HEK293 (cell line): ENCODE measurements around the gene ADAMTSL4.

Experiments used
- SALL2 ChIP-seq: fragments of 450-650 bp; formaldehyde crosslinking; IDR thresholded peaks from 2 replicates; pipeline ENCODE4 v1.5.0; 2017; ENCODE audit warnings: missing biosample characterization, mild to moderate bottlenecking, missing genetic modification characterization, borderline replicate concordance
- ZNF121 ChIP-seq: fragments of 450-650 bp; formaldehyde crosslinking; IDR thresholded peaks from 2 replicates; pipeline ENCODE4 v1.5.1; 2016; ENCODE audit warnings: missing biosample characterization, missing genetic modification characterization
- ZNF184 ChIP-seq: fragments of 450-650 bp; IDR thresholded peaks from 2 replicates; pipeline ENCODE4 v1.5.1; 2018; ENCODE audit warnings: missing biosample characterization, mild to moderate bottlenecking, missing genetic modification characterization
- ZNF23 ChIP-seq: fragments of 450-650 bp; formaldehyde crosslinking; IDR thresholded peaks from 2 replicates; pipeline ENCODE4 v1.5.1; 2016; ENCODE audit warnings: missing biosample characterization, missing genetic modification characterization, borderline replicate concordance
- ZNF274 ChIP-seq, 2 experiments: fragments of 200-500 bp in 1 of 2; fragments of 450-650 bp in 1 of 2; sonication (Bioruptor generic) in 1 of 2; formaldehyde crosslinking in 1 of 2; IDR thresholded peaks; 2 replicates each; pipeline versions ENCODE4 v1.5.1 to v1.6.1; 2014 to 2016; ENCODE audit warnings: borderline replicate concordance in 1 of 2, inconsistent platforms in 1 of 2, low read length in 1 of 2, missing biosample characterization in 1 of 2, missing genetic modification characterization in 1 of 2
- TF ChIP-seq, protein P1 (sequence below): fragments of 450-650 bp; formaldehyde crosslinking; IDR thresholded peaks from 2 replicates; pipeline ENCODE4 v1.5.1; 2016; ENCODE audit warnings: missing biosample characterization, missing genetic modification characterization
- TF ChIP-seq, protein P2 (sequence below): fragments of 450-650 bp; formaldehyde crosslinking; IDR thresholded peaks from 2 replicates; pipeline ENCODE4 v1.5.1; 2016; ENCODE audit warnings: missing biosample characterization, missing genetic modification characterization, low read depth
- TF ChIP-seq, protein P3 (sequence below): fragments of 450-650 bp; formaldehyde crosslinking; IDR thresholded peaks from 2 replicates; pipeline ENCODE4 v1.5.1; 2017; ENCODE audit warnings: missing biosample characterization, missing genetic modification characterization
- TF ChIP-seq, protein P4 (sequence below): fragments of 450-650 bp; formaldehyde crosslinking; IDR thresholded peaks from 2 replicates; pipeline ENCODE4 v1.5.1; 2016; ENCODE audit warnings: missing biosample characterization, missing genetic modification characterization

DNA sequence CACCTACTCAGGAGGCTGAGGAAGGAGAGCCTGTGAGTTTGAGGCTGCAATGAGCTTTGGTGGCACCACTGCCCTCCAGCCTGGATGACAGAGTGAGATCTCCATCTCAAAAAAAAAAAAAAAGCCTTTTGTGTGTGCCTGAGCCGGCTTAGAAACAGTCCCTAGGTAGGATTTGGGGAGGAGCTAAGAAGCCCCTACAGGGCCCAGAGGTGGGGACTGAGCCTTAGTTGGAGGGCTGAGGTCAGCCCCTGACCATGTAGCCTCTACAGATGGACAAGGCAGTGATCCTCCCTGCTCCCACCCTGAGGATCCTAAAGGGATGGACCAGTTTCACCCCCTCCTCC lies 2.5 kb downstream of the ADAMTSL4 start:
- TF ChIP-seq, protein P1, sequence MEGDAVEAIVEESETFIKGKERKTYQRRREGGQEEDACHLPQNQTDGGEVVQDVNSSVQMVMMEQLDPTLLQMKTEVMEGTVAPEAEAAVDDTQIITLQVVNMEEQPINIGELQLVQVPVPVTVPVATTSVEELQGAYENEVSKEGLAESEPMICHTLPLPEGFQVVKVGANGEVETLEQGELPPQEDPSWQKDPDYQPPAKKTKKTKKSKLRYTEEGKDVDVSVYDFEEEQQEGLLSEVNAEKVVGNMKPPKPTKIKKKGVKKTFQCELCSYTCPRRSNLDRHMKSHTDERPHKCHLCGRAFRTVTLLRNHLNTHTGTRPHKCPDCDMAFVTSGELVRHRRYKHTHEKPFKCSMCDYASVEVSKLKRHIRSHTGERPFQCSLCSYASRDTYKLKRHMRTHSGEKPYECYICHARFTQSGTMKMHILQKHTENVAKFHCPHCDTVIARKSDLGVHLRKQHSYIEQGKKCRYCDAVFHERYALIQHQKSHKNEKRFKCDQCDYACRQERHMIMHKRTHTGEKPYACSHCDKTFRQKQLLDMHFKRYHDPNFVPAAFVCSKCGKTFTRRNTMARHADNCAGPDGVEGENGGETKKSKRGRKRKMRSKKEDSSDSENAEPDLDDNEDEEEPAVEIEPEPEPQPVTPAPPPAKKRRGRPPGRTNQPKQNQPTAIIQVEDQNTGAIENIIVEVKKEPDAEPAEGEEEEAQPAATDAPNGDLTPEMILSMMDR (tag by site-specific recombination), result no peak
- TF ChIP-seq, protein P2, sequence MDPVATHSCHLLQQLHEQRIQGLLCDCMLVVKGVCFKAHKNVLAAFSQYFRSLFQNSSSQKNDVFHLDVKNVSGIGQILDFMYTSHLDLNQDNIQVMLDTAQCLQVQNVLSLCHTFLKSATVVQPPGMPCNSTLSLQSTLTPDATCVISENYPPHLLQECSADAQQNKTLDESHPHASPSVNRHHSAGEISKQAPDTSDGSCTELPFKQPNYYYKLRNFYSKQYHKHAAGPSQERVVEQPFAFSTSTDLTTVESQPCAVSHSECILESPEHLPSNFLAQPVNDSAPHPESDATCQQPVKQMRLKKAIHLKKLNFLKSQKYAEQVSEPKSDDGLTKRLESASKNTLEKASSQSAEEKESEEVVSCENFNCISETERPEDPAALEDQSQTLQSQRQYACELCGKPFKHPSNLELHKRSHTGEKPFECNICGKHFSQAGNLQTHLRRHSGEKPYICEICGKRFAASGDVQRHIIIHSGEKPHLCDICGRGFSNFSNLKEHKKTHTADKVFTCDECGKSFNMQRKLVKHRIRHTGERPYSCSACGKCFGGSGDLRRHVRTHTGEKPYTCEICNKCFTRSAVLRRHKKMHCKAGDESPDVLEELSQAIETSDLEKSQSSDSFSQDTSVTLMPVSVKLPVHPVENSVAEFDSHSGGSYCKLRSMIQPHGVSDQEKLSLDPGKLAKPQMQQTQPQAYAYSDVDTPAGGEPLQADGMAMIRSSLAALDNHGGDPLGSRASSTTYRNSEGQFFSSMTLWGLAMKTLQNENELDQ (tag by site-specific recombination), result no peak
- TF ChIP-seq ZNF23 (tag by site-specific recombination) (no peak), SALL2 (tag by site-specific recombination) (no peak), ZNF274 (IDR thresholded peaks at IDR 0.05; ENCODE audit: low read length) (no peak), ZNF274 (tag by site-specific recombination; IDR thresholded peaks at IDR 0.05; ENCODE audit: borderline replicate concordance) (no peak), ZNF184 (no peak), ZNF121 (tag by site-specific recombination) (no peak)
- TF ChIP-seq, protein P3, sequence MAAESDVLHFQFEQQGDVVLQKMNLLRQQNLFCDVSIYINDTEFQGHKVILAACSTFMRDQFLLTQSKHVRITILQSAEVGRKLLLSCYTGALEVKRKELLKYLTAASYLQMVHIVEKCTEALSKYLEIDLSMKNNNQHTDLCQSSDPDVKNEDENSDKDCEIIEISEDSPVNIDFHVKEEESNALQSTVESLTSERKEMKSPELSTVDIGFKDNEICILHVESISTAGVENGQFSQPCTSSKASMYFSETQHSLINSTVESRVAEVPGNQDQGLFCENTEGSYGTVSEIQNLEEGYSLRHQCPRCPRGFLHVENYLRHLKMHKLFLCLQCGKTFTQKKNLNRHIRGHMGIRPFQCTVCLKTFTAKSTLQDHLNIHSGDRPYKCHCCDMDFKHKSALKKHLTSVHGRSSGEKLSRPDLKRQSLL (tag by site-specific recombination), result no peak
- TF ChIP-seq, protein P4, sequence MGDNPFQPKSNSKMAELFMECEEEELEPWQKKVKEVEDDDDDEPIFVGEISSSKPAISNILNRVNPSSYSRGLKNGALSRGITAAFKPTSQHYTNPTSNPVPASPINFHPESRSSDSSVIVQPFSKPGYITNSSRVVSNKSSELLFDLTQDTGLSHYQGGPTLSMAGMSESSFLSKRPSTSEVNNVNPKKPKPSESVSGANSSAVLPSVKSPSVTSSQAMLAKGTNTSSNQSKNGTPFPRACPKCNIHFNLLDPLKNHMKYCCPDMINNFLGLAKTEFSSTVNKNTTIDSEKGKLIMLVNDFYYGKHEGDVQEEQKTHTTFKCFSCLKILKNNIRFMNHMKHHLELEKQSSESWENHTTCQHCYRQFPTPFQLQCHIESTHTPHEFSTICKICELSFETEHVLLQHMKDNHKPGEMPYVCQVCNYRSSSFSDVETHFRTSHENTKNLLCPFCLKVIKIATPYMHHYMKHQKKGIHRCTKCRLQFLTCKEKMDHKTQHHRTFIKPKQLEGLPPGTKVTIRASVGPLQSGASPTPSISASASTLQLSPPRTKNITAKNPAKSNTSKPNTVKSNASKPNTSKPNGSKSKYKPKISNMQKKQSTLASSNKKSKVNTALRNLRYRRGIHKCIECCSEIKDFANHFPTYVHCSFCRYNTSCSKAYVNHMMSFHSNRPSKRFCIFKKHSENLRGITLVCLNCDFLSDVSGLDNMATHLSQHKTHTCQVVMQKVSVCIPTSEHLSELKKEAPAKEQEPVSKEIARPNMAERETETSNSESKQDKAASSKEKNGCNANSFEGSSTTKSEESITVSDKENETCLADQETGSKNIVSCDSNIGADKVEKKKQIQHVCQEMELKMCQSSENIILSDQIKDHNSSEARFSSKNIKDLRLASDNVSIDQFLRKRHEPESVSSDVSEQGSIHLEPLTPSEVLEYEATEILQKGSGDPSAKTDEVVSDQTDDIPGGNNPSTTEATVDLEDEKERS (tag by site-specific recombination), result no peak
